AG04450 (cell line): ENCODE data around the gene TUBGCP3. TPM values are rescaled to one million over a fixed set of nuclear protein-coding genes. Genes with fewer than 3 reads are reported as not detected.

Experiments
- CTCF ChIA-PET: fragments of 300-600, 350-600 bp; formaldehyde crosslinking; extraction: SDS; loops from one replicate; lab custom pipeline; 2022; ENCODE audit warnings: antibody characterized with exemption, inconsistent platforms; lab: Charles Lee
- POLR2A ChIA-PET: fragments of 350-600 bp; formaldehyde crosslinking; extraction: SDS; loops from one replicate; lab custom pipeline; 2021; ENCODE audit warnings: antibody characterized with exemption, inconsistent platforms; lab: Yijun Ruan, JAX
- DNase-seq: peaks from one replicate; pipeline ENCODE4 v3.0.0-alpha.2; 2011; ENCODE audit warnings: low read depth, low spot score
- H3K27ac ChIP-seq: one replicate; pipeline ENCODE4 v1.5.1; 2012; ENCODE audit warnings: low read depth, low read length, control low read depth
- H3K27me3 ChIP-seq: one replicate; pipeline ENCODE4 v1.6.0; 2012; ENCODE audit warnings: low read length; ENCODE audit not compliant: control insufficient read depth, insufficient read depth
- H3K4me3 ChIP-seq: 2 replicates; pipeline ENCODE4 v1.5.1; 2011; ENCODE audit warnings: mild to moderate bottlenecking, low read depth, low read length, control low read depth
- H3K9me3 ChIP-seq: 2 replicates; pipeline ENCODE4 v1.5.1; 2012; ENCODE audit warnings: low read length; ENCODE audit not compliant: control insufficient read depth, insufficient read depth
- CTCF ChIP-seq: IDR thresholded peaks from 2 replicates; pipeline ENCODE4 v1.5.1; 2011; ENCODE audit warnings: low read depth, low read length, control low read depth, inconsistent platforms
- polyA plus RNA-seq: library from polyadenylated mRNA; depleted of rRNA; stranded (reverse); fragments of >200 nt; gene quantifications from 2 replicates; pipeline ENCODE4 v1.2.3, GENCODE V29; 2011

The TUBGCP3 gene
- polyA plus RNA-seq, 1 experiment = 11.3 TPM

- Histone ChIP-seq H3K27ac (no peak overlapping the region), H3K9me3 (peaks cover 9% of the 10 kb centered on the region), H3K27me3 (no peaks in the 10 kb centered on the region), H3K4me3 (no peak overlapping the region)
- POLR2A ChIA-PET = no interaction called here
- no peak for TF ChIP-seq CTCF
- DNase-seq = no peak
- CTCF ChIA-PET = interaction anchor here (1.7 kb wide), 1 partner anchor 26 kb away, joined by 10 read pairs; no protein-coding TSS in a partner anchor
Observed at GRCh38 chr13:112580912-112581311, 7.0 kb downstream of the TUBGCP3 start.

- peaks cover 9% of the 10 kb centered on the region for H3K9me3 ChIP-seq
- no peak overlapping the region for H3K27ac ChIP-seq
- ChIA-PET POLR2A (no interaction called here), CTCF (interaction anchor here (1.7 kb wide), 1 partner anchor 27 kb away, joined by 10 read pairs; no protein-coding TSS in a partner anchor)
- no peak for TF ChIP-seq CTCF
- H3K4me3 ChIP-seq = no peak overlapping the region
- H3K27me3 ChIP-seq = no peaks in the 10 kb centered on the region
- no peak for DNase-seq
Observed at GRCh38 chr13:112580211-112580610, 7.7 kb downstream of the TUBGCP3 start.

GRCh38 chr13:112579310-112579843, 8.6 kb downstream of the TUBGCP3 start:
- no peak overlapping the region for H3K27ac ChIP-seq
- H3K27me3 ChIP-seq = no peaks in the 10 kb centered on the region
- peaks cover 9% of the 10 kb centered on the region for H3K9me3 ChIP-seq
- no peak for DNase-seq
- POLR2A ChIA-PET = no interaction called here
- CTCF ChIA-PET = interaction anchor here (1.2 to 1.7 kb wide), 2 partner anchors 13 to 27 kb away, joined by 3 to 10 read pairs; no protein-coding TSS in a partner anchor
- TF ChIP-seq CTCF = no peak
- no peak overlapping the region for H3K4me3 ChIP-seq

GRCh38 chr13:112576768-112577167, 11.2 kb downstream of the TUBGCP3 start:
- H3K4me3 ChIP-seq = no peak overlapping the region
- TF ChIP-seq CTCF = no peak
- DNase-seq = no peak
- ChIA-PET CTCF (no interaction called here), POLR2A (no interaction called here)
- peaks cover 9% of the 10 kb centered on the region for H3K9me3 ChIP-seq
- no peaks in the 10 kb centered on the region for H3K27me3 ChIP-seq
- H3K27ac ChIP-seq = no peak overlapping the region

- no peak for DNase-seq
- ChIA-PET CTCF (no interaction called here), POLR2A (no interaction called here)
- Histone ChIP-seq H3K27me3 (no peaks in the 10 kb centered on the region), H3K9me3 (peaks cover 9% of the 10 kb centered on the region), H3K4me3 (no peak overlapping the region), H3K27ac (no peak overlapping the region)
- TF ChIP-seq CTCF = no peak
Observed at GRCh38 chr13:112576191-112576590, 11.8 kb downstream of the TUBGCP3 start.
